ENCODE data around the gene FBL. TPM values are rescaled to one million over a fixed set of nuclear protein-coding genes. Genes with fewer than 3 reads are reported as not detected.

FBL gene
- total and polyA plus RNA-seq, 10 of the 15 experiments (the other 5 are each of a cell fraction or from before 2014, with no cell fraction given) = 156 to 1,083 (median 478) TPM

GRCh38 chr19:39813264-39813993 is 32.8 kb downstream of the FBL start:
- no peak overlapping the region for H3K9ac ChIP-seq (ENCODE audit: control insufficient read depth, insufficient read depth, low read length)
- H2AFZ ChIP-seq (ENCODE audit: control insufficient read depth, low read depth, low read length) = no peak overlapping the region
- 76% methylated on average over 9 of the region's 9 CpGs for WGBS (ENCODE audit: insufficient coverage, insufficient replicate concordance, low lambda C conversion rate, missing lambda C conversion rate)
- H4K20me1 ChIP-seq (ENCODE audit: control insufficient read depth, insufficient read depth) = no peaks in the 10 kb centered on the region
- H3K27ac ChIP-seq (ENCODE audit: control insufficient read depth, insufficient read depth) = no peak overlapping the region
- POLR2A ChIA-PET = interaction anchor here (1.9 kb wide), 1 partner anchor 21 kb away, joined by 6 read pairs; the partner anchor contains the start of gene DYRK1B
- no peaks in the 10 kb centered on the region for H3K36me3 ChIP-seq (ENCODE audit: control insufficient read depth in 2 of 2, insufficient read depth in 2 of 2, low read length in 1 of 2)
- no peaks in the 10 kb centered on the region for H3K27me3 ChIP-seq (replicated peaks in 1 of 2; ENCODE audit: control insufficient read depth in 2 of 2, insufficient read depth in 2 of 2, low read length in 1 of 2)
- BruUV-seq (replicated peaks) = no TSS peak
- TF ChIP-seq PML (IDR thresholded peaks at IDR 0.05; ENCODE audit: low read length) = no peak
- TF ChIP-seq ZBTB33 (IDR thresholded peaks at IDR 0.05) = no peak
- no peak for TF ChIP-seq TBL1XR1 (IDR thresholded peaks at IDR 0.05; ENCODE audit: low read depth, low read length)
- no peak for TF ChIP-seq HCFC1 (IDR thresholded peaks at IDR 0.05; ENCODE audit: low read length)
- no peak for TF ChIP-seq RAD21 (IDR thresholded peaks at IDR 0.05; ENCODE audit: insufficient read depth, low read depth, low read length)
- no peak for TF ChIP-seq LARP7 (IDR thresholded peaks at IDR 0.05)
- no peak for TF ChIP-seq MXI1 (IDR thresholded peaks at IDR 0.05; ENCODE audit: low read depth, low read length)
- TF ChIP-seq ZNF687 (IDR thresholded peaks at IDR 0.05) = no peak
- no peak for TF ChIP-seq SMC3 (IDR thresholded peaks at IDR 0.05; ENCODE audit: borderline replicate concordance, low read length)
- no peak for TF ChIP-seq CTCF (IDR thresholded peaks at IDR 0.05 in 2 of 3, conservative IDR thresholded peaks at IDR 0.05 in 1 of 3; ENCODE audit: control insufficient read depth in 2 of 3, extremely low read depth in 1 of 3, insufficient read depth in 1 of 3, low read depth in 3 of 3, low read length in 3 of 3)
- no peak for TF ChIP-seq E2F4 (IDR thresholded peaks at IDR 0.05; ENCODE audit: low read depth, low read length)
- RAD21 ChIA-PET (ENCODE audit: unreplicated experiment) = no interaction called here
- no peak overlapping the region for H3K4me2 ChIP-seq (ENCODE audit: control insufficient read depth, insufficient read depth)
- H3K79me2 ChIP-seq (ENCODE audit: control insufficient read depth, insufficient read depth, low read length) = no peaks in the 10 kb centered on the region; the same call in 1 of the 2 replicates
- ATAC-seq (no peak), DNase-seq (ENCODE audit: low read depth, low spot score) (no peak), FAIRE-seq (no peak)
- intact Hi-C loops (cut with micrococcal nuclease; ENCODE audit: unreplicated experiment) (no loop called here), in situ Hi-C loops (cut with MboI) (no loop called here)
- SMC1A ChIA-PET (ENCODE audit: uncharacterized antibody, unreplicated experiment) = interaction anchor here (2.3 to 3.2 kb wide), 2 partner anchors 18 to 30 kb away, joined by 8 to 14 read pairs; no protein-coding TSS in a partner anchor
- no peaks in the 10 kb centered on the region; the same call in 2 of the 3 replicates for H3K9me3 ChIP-seq (replicated peaks; ENCODE audit: control insufficient read depth, insufficient read depth, low read length)
- H3K4me3 ChIP-seq = no peak overlapping the region
- H3K4me1 ChIP-seq (ENCODE audit: control insufficient read depth, insufficient read depth, low read length) = peaks cover 21% of the 10 kb centered on the region
- CTCF ChIA-PET = interaction anchor here (1.1 to 9.9 kb wide), 4 partner anchors 21 to 139 kb away, joined by 3 to 83 read pairs (median 7); partner anchors contain the start of gene FBL

Data from GM12878 (cell line).